ENCODE results near the gene SLC22A9.

SLC22A9 gene

DNA sequence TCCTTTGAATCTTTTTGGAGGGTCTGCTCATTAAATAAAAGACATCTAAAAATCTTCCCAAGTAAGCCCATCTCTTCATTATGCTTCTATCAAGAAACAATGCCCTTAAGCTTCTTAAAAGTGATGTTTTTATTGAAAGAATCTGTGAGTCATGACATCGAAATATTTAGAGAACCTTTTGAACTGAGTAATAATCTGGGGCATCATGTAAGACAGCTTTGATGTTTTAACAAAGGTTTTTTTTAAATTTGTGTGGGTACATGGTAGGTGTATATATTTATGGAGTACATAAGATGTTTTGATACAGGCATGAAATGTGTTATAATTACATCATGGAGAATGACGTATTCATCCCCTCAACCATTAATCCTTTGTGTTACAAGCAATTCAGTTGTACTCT, 74.6 kb downstream of the SLC22A9 start:
- DNase-seq (ENCODE audit: low read depth in 2 of 2), result no peak

DNA sequence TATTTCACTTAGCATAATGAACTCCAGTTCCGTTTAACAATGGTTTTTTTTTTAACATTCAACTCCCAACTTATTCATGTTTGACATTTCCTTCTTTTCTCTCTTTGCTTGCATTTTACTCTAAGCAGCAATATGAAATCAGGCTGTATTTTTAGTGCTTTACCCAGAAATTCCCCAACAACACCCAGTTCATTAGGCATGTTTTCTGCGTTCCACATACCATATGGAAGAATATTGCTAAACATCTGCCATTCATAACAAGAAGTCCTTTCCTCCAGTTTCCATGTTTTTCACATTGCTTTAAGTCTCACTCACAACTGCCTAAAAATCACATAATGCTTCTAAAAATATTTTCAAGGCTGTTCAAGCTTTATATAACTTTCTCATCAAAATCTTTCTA, 75.5 kb downstream of the SLC22A9 start:
- DNase-seq (ENCODE audit: low read depth in 2 of 2), result no peak

DNA sequence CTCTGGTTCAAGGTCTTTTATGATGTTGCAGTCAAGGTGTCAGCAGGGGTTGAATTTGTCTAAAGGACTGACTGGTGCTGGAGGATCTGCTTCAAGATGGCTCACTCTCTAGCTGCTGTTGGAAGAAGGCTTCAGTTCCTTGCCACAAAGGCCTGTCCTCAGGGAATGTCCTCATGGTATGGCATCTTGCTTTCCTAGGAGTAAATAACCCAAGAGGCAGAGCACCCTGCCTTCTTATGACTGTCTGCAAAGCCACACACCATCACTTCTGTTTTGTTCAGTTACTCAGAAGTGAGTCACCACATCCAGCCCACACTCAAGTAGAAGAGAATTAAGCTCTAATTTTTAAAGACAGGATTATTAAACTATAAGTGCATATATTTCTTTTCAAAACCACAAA, 76.1 kb downstream of the SLC22A9 start:
- DNase-seq (ENCODE audit: low read depth in 2 of 2), result peak in 1 of 2 donors; percentile 8

DNA sequence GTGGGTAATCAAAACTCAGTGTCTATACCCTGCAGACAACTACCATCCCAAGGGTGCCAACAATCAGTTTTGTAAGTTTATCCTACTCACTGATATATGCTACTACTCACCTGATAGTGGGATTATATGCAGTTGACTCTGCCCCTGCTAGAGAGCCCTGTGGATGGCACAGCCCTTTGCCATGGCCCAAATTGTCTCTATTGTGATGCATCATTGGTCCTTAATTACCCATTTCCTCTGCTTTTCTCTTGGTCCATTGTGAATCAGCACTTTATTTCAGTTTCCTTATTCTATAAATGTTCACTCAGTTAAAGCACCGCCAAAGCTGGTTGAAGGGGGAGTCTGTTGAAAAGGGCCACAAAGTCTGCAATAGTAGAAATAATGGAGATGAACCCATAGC, 79.1 kb downstream of the SLC22A9 start:
- no peak for DNase-seq (ENCODE audit: low read depth in 2 of 2)

DNA sequence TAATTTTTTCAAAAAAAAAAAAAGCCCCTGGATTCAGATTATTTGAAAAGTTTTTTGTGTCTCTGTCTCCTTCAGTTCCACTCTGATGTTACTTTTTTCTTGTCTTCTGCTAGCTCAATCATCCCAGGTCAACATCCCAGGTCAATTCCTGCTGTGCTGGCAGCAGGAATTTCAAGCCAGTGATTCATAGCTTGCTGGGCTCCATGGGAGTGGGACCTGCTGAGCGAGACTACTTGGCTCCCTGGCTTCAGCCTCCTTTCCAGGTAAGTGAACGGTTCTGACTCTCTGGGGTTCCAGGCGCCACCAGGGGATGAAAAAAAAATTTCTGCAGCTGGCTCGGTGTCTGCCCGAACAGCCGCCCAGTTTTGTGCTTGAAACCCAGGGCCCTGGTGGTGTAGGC, 90.0 kb downstream of the SLC22A9 start:
- DNase-seq (ENCODE audit: low read depth in 2 of 2), result no peak
